Measurements from ENCODE around the gene GRID1. TPM values are rescaled to one million over a fixed set of nuclear protein-coding genes. Genes with fewer than 3 reads are reported as not detected.

GRID1 gene
- polyA plus RNA-seq, 4 donors: 0.27 to 1.1 (median 0.40) TPM; not detected in 1

- no peaks in the 10 kb centered on the region for H3K27me3 ChIP-seq (ENCODE audit: control insufficient read depth in 3 of 3, insufficient read depth in 3 of 3, low read length in 3 of 3)
- DNase-seq (no peak), FAIRE-seq (no peak)
- H3K9me3 ChIP-seq (ENCODE audit: control insufficient read depth in 2 of 2, insufficient read depth in 1 of 2, low read depth in 1 of 2, low read length in 1 of 2): peaks cover 0 to 2% of the 10 kb centered on the region in 2 donors
- peaks cover 0 to 38% (median 14%) of the 10 kb centered on the region in 3 donors for H3K4me1 ChIP-seq (ENCODE audit: control insufficient read depth in 3 of 3, insufficient read depth in 2 of 3, low read depth in 1 of 3, low read length in 2 of 3)
- H3K36me3 ChIP-seq (ENCODE audit: control insufficient read depth in 3 of 3, insufficient read depth in 2 of 3, low read depth in 1 of 3, low read length in 3 of 3): no peaks in the 10 kb centered on the region
- H3K27ac ChIP-seq (ENCODE audit: low read depth in 1 of 3, low read length in 2 of 3): no peak overlapping the region
- 81 to 86% (median 83%) methylated on average over 10 of the region's 10 CpGs for whole genome bisulfite sequencing, 3 donors
- H3K4me3 ChIP-seq (ENCODE audit: low read depth in 1 of 3, low read length in 3 of 3): no peak overlapping the region
Measured at GRCh38 chr10:86169506-86170254, 196.9 kb downstream of the GRID1 start.

- Histone ChIP-seq H3K4me3 (ENCODE audit: low read depth in 1 of 3, low read length in 3 of 3) (no peak overlapping the region), H3K4me1 (ENCODE audit: control insufficient read depth in 3 of 3, insufficient read depth in 2 of 3, low read depth in 1 of 3, low read length in 2 of 3) (peaks cover 0 to 42% (median 15%) of the 10 kb centered on the region in 3 donors), H3K36me3 (ENCODE audit: control insufficient read depth in 3 of 3, insufficient read depth in 2 of 3, low read depth in 1 of 3, low read length in 3 of 3) (no peaks in the 10 kb centered on the region), H3K9me3 (ENCODE audit: control insufficient read depth in 2 of 2, insufficient read depth in 1 of 2, low read depth in 1 of 2, low read length in 1 of 2) (peaks cover 0 to 7% of the 10 kb centered on the region in 2 donors), H3K27me3 (ENCODE audit: control insufficient read depth in 3 of 3, insufficient read depth in 3 of 3, low read length in 3 of 3) (no peaks in the 10 kb centered on the region), H3K27ac (ENCODE audit: low read depth in 1 of 3, low read length in 2 of 3) (no peak overlapping the region)
- DNase-seq (no peak), FAIRE-seq (no peak)
- 90 to 99% (median 92%) methylated on average over 4 of the region's 4 CpGs for WGBS, 3 donors
Measured at GRCh38 chr10:86169066-86169465, 197.5 kb downstream of the GRID1 start.

- no peak for FAIRE-seq
- H3K9me3 ChIP-seq (ENCODE audit: control insufficient read depth in 2 of 2, insufficient read depth in 1 of 2, low read depth in 1 of 2, low read length in 1 of 2): peaks cover 0 to 9% of the 10 kb centered on the region in 2 donors
- H3K36me3 ChIP-seq (ENCODE audit: control insufficient read depth in 3 of 3, insufficient read depth in 2 of 3, low read depth in 1 of 3, low read length in 3 of 3): no peaks in the 10 kb centered on the region
- H3K27me3 ChIP-seq (ENCODE audit: control insufficient read depth in 3 of 3, insufficient read depth in 3 of 3, low read length in 3 of 3): no peaks in the 10 kb centered on the region
- no peak overlapping the region for H3K4me3 ChIP-seq (ENCODE audit: low read depth in 1 of 3, low read length in 3 of 3)
- H3K4me1 ChIP-seq (ENCODE audit: control insufficient read depth in 3 of 3, insufficient read depth in 2 of 3, low read depth in 1 of 3, low read length in 2 of 3): peaks cover 0 to 50% (median 15%) of the 10 kb centered on the region in 3 donors
- 9 to 52% (median 32%) methylated on average over 7 of the region's 7 CpGs for WGBS, 3 donors
- peak; percentile 74 to 83 for DNase-seq
- H3K27ac ChIP-seq (ENCODE audit: low read depth in 1 of 3, low read length in 2 of 3): peak overlapping the region in 1 of 3 donors; percentile 58
Measured at GRCh38 chr10:86168256-86168655, 198.3 kb downstream of the GRID1 start.

- Histone ChIP-seq H3K9me3 (ENCODE audit: control insufficient read depth in 2 of 2, insufficient read depth in 1 of 2, low read depth in 1 of 2, low read length in 1 of 2) (peaks cover 0 to 9% of the 10 kb centered on the region in 2 donors), H3K4me3 (ENCODE audit: low read depth in 1 of 3, low read length in 3 of 3) (no peak overlapping the region), H3K27ac (ENCODE audit: low read depth in 1 of 3, low read length in 2 of 3) (peak overlapping the region in 1 of 3 donors; percentile 58), H3K36me3 (ENCODE audit: control insufficient read depth in 3 of 3, insufficient read depth in 2 of 3, low read depth in 1 of 3, low read length in 3 of 3) (no peaks in the 10 kb centered on the region), H3K27me3 (ENCODE audit: control insufficient read depth in 3 of 3, insufficient read depth in 3 of 3, low read length in 3 of 3) (no peaks in the 10 kb centered on the region), H3K4me1 (ENCODE audit: control insufficient read depth in 3 of 3, insufficient read depth in 2 of 3, low read depth in 1 of 3, low read length in 2 of 3) (peaks cover 0 to 55% (median 17%) of the 10 kb centered on the region in 3 donors)
- DNase-seq (no peak), FAIRE-seq (no peak)
- 76 to 88% (median 88%) methylated on average over 4 of the region's 4 CpGs for WGBS, 3 donors
Measured at GRCh38 chr10:86167762-86168128, 198.8 kb downstream of the GRID1 start.

- FAIRE-seq (no peak), DNase-seq (no peak)
- Histone ChIP-seq H3K27me3 (ENCODE audit: control insufficient read depth in 3 of 3, insufficient read depth in 3 of 3, low read length in 3 of 3) (no peaks in the 10 kb centered on the region), H3K27ac (ENCODE audit: low read depth in 1 of 3, low read length in 2 of 3) (peak overlapping the region in 1 of 3 donors; percentile 58), H3K9me3 (ENCODE audit: control insufficient read depth in 2 of 2, insufficient read depth in 1 of 2, low read depth in 1 of 2, low read length in 1 of 2) (peaks cover 0 to 9% of the 10 kb centered on the region in 2 donors), H3K36me3 (ENCODE audit: control insufficient read depth in 3 of 3, insufficient read depth in 2 of 3, low read depth in 1 of 3, low read length in 3 of 3) (no peaks in the 10 kb centered on the region), H3K4me1 (ENCODE audit: control insufficient read depth in 3 of 3, insufficient read depth in 2 of 3, low read depth in 1 of 3, low read length in 2 of 3) (peaks cover 0 to 60% (median 17%) of the 10 kb centered on the region in 3 donors), H3K4me3 (ENCODE audit: low read depth in 1 of 3, low read length in 3 of 3) (no peak overlapping the region)
- 72 to 82% (median 82%) methylated on average over 5 of the region's 5 CpGs for WGBS, 3 donors
Measured at GRCh38 chr10:86167121-86167761, 199.4 kb downstream of the GRID1 start.

- no peak for DNase-seq
- Histone ChIP-seq H3K36me3 (ENCODE audit: control insufficient read depth in 3 of 3, insufficient read depth in 2 of 3, low read depth in 1 of 3, low read length in 3 of 3) (no peaks in the 10 kb centered on the region), H3K27me3 (ENCODE audit: control insufficient read depth in 3 of 3, insufficient read depth in 3 of 3, low read length in 3 of 3) (no peaks in the 10 kb centered on the region), H3K4me3 (ENCODE audit: low read depth in 1 of 3, low read length in 3 of 3) (no peak overlapping the region), H3K27ac (ENCODE audit: low read depth in 1 of 3, low read length in 2 of 3) (no peak overlapping the region), H3K9me3 (ENCODE audit: control insufficient read depth in 2 of 2, insufficient read depth in 1 of 2, low read depth in 1 of 2, low read length in 1 of 2) (peaks cover 0 to 9% of the 10 kb centered on the region in 2 donors), H3K4me1 (ENCODE audit: control insufficient read depth in 3 of 3, insufficient read depth in 2 of 3, low read depth in 1 of 3, low read length in 2 of 3) (peaks cover 0 to 61% (median 17%) of the 10 kb centered on the region in 3 donors)
- no peak for FAIRE-seq
- 90 to 93% (median 92%) methylated on average over 9 of the region's 9 CpGs for WGBS, 3 donors
Measured at GRCh38 chr10:86165666-86166065, 200.9 kb downstream of the GRID1 start.

- Histone ChIP-seq H3K4me3 (ENCODE audit: low read depth in 1 of 3, low read length in 3 of 3) (no peak overlapping the region), H3K27ac (ENCODE audit: low read depth in 1 of 3, low read length in 2 of 3) (peak overlapping the region; percentile 56 to 96 (median 68)), H3K36me3 (ENCODE audit: control insufficient read depth in 3 of 3, insufficient read depth in 2 of 3, low read depth in 1 of 3, low read length in 3 of 3) (no peaks in the 10 kb centered on the region), H3K27me3 (ENCODE audit: control insufficient read depth in 3 of 3, insufficient read depth in 3 of 3, low read length in 3 of 3) (no peaks in the 10 kb centered on the region), H3K9me3 (ENCODE audit: control insufficient read depth in 2 of 2, insufficient read depth in 1 of 2, low read depth in 1 of 2, low read length in 1 of 2) (peaks cover 0 to 9% of the 10 kb centered on the region in 2 donors), H3K4me1 (ENCODE audit: control insufficient read depth in 3 of 3, insufficient read depth in 2 of 3, low read depth in 1 of 3, low read length in 2 of 3) (peaks cover 0 to 61% (median 17%) of the 10 kb centered on the region in 3 donors)
- 83 to 90% (median 90%) methylated on average over 7 to 8 of the region's 8 CpGs for WGBS, 3 donors
- FAIRE-seq (no peak), DNase-seq (no peak)
Measured at GRCh38 chr10:86164960-86165630, 201.5 kb downstream of the GRID1 start.

GRCh38 chr10:86164174-86164774 lies 202.3 kb downstream of the GRID1 start:
- peak; percentile 87 to 96 for DNase-seq
- Histone ChIP-seq H3K9me3 (ENCODE audit: control insufficient read depth in 2 of 2, insufficient read depth in 1 of 2, low read depth in 1 of 2, low read length in 1 of 2) (peaks cover 0 to 9% of the 10 kb centered on the region in 2 donors), H3K4me1 (ENCODE audit: control insufficient read depth in 3 of 3, insufficient read depth in 2 of 3, low read depth in 1 of 3, low read length in 2 of 3) (peaks cover 0 to 58% (median 17%) of the 10 kb centered on the region in 3 donors), H3K27ac (ENCODE audit: low read depth in 1 of 3, low read length in 2 of 3) (peak overlapping the region; percentile 90 to 96 (median 96)), H3K36me3 (ENCODE audit: control insufficient read depth in 3 of 3, insufficient read depth in 2 of 3, low read depth in 1 of 3, low read length in 3 of 3) (no peaks in the 10 kb centered on the region), H3K27me3 (ENCODE audit: control insufficient read depth in 3 of 3, insufficient read depth in 3 of 3, low read length in 3 of 3) (no peaks in the 10 kb centered on the region), H3K4me3 (ENCODE audit: low read depth in 1 of 3, low read length in 3 of 3) (no peak overlapping the region)
- FAIRE-seq: no peak
- 28 to 70% (median 43%) methylated on average over 6 of the region's 6 CpGs for WGBS, 3 donors
